ENCODE measurements around the gene KHDC3L. TPM values are rescaled to one million over a fixed set of nuclear protein-coding genes. Genes with fewer than 3 reads are reported as not detected.
"Not testable (repeated sequence)": the region's sequence is repeated elsewhere in the genome, so short reads cannot be mapped to it uniquely, and the experiment has no call there.

KHDC3L gene
- total RNA-seq, 1 donor from 2014 or later, result not detected

GRCh38 chr6:73367761-73368355 lies 5.4 kb downstream of the KHDC3L start:
- DNase-seq, result no peak
- intact Hi-C loops (cut with DNase I), result no loop called here
- ATAC-seq (ENCODE audit: poor library complexity), result no peak

- intact Hi-C loops (cut with DNase I), result no loop called here
- no peak for ATAC-seq (ENCODE audit: poor library complexity)
- no peak for DNase-seq
Measured at GRCh38 chr6:73368675-73369074, 6.2 kb downstream of the KHDC3L start.

GRCh38 chr6:73369157-73369556 lies 6.7 kb downstream of the KHDC3L start:
- intact Hi-C loops (cut with DNase I), result no loop called here
- DNase-seq (no peak), ATAC-seq (ENCODE audit: poor library complexity) (no peak)

- intact Hi-C loops (cut with DNase I), result no loop called here
- no peak for ATAC-seq (ENCODE audit: poor library complexity)
- no peak for DNase-seq
Measured at GRCh38 chr6:73369563-73369962, 7.1 kb downstream of the KHDC3L start, which contains the start of gene OOEP. Gene OOEP (minus strand): TSS chr6:73369897. CDS start chr6:73369792, 105 bp downstream.

- intact Hi-C loops (cut with DNase I), result no loop called here
- ATAC-seq (ENCODE audit: poor library complexity) (no peak), DNase-seq (no peak)
Measured at GRCh38 chr6:73371984-73372383, 9.5 kb downstream of the KHDC3L start.

- intact Hi-C loops (cut with DNase I), result no loop called here
- ATAC-seq (ENCODE audit: poor library complexity) (no peak), DNase-seq (no peak)
Measured at GRCh38 chr6:73372516-73372915, 10.1 kb downstream of the KHDC3L start.

- intact Hi-C loops (cut with DNase I), result no loop called here
- no peak for DNase-seq
Measured at GRCh38 chr6:73375216-73375615, 12.8 kb downstream of the KHDC3L start.

GRCh38 chr6:73377225-73377624 lies 14.8 kb downstream of the KHDC3L start:
- intact Hi-C loops (cut with DNase I), result no loop called here
- no peak for ATAC-seq (ENCODE audit: poor library complexity)
- no peak for DNase-seq

More at GRCh38 chr6:73375216-73375615, 12.8 kb downstream of the KHDC3L start:
- ATAC-seq (ENCODE audit: poor library complexity), result no peak

- intact Hi-C loops (cut with DNase I); DNase-seq; ATAC-seq (ENCODE audit: poor library complexity): not testable (repeated sequence)
Measured at GRCh38 chr6:73381531-73381930, 19.1 kb downstream of the KHDC3L start.

GRCh38 chr6:73382462-73383113 lies 20.1 kb downstream of the KHDC3L start:
- intact Hi-C loops (cut with DNase I), result no loop called here
- ATAC-seq (ENCODE audit: poor library complexity) (no peak), DNase-seq (no peak)

- ATAC-seq (ENCODE audit: poor library complexity) (peak; percentile 15), DNase-seq (no peak)
- intact Hi-C loops (cut with DNase I), result no loop called here
Measured at GRCh38 chr6:73388433-73388799, 26.0 kb downstream of the KHDC3L start.

- ATAC-seq (ENCODE audit: poor library complexity), result peak; percentile 80
- intact Hi-C loops (cut with DNase I), result no loop called here
- DNase-seq, result peak; percentile 59
Measured at GRCh38 chr6:73388800-73389512, 26.5 kb downstream of the KHDC3L start.

- ATAC-seq (ENCODE audit: poor library complexity) (no peak), DNase-seq (no peak)
- intact Hi-C loops (cut with DNase I), result no loop called here
Measured at GRCh38 chr6:73389854-73390253, 27.4 kb downstream of the KHDC3L start.

GRCh38 chr6:73391675-73392074 lies 29.2 kb downstream of the KHDC3L start:
- no peak for DNase-seq
- ATAC-seq (ENCODE audit: poor library complexity), result no peak
- intact Hi-C loops (cut with DNase I), result no loop called here

GRCh38 chr6:73392188-73392587 lies 29.7 kb downstream of the KHDC3L start:
- ATAC-seq (ENCODE audit: poor library complexity); intact Hi-C loops (cut with DNase I): not testable (repeated sequence)

GRCh38 chr6:73393278-73393677 lies 30.8 kb downstream of the KHDC3L start:
- DNase-seq (no peak), ATAC-seq (ENCODE audit: poor library complexity) (no peak)
- intact Hi-C loops (cut with DNase I), result no loop called here

More at GRCh38 chr6:73392188-73392587, 29.7 kb downstream of the KHDC3L start:
- DNase-seq, result not testable (repeated sequence)

GRCh38 chr6:73394577-73395354 lies 32.3 kb downstream of the KHDC3L start, which contains the start of gene DDX43:
Gene DDX43 (plus strand): TSS chr6:73394828. CDS start chr6:73394906, 78 bp downstream.
- ATAC-seq (ENCODE audit: poor library complexity) (peak; percentile 93), DNase-seq (peak; percentile 83)
- intact Hi-C loops (cut with DNase I), result no loop called here

GRCh38 chr6:73395875-73396274 lies 33.4 kb downstream of the KHDC3L start:
- DNase-seq (no peak), ATAC-seq (ENCODE audit: poor library complexity) (no peak)
- intact Hi-C loops (cut with DNase I), result no loop called here

- ATAC-seq (ENCODE audit: poor library complexity), result no peak
- intact Hi-C loops (cut with DNase I), result no loop called here
- no peak for DNase-seq
Measured at GRCh38 chr6:73400656-73401055, 38.2 kb downstream of the KHDC3L start.
